Karpas-422 (cell line): ENCODE measurements around the gene ART3. TPM values are rescaled to one million over a fixed set of nuclear protein-coding genes. Genes with fewer than 3 reads are reported as not detected.

Source experiments
- DNase-seq: peaks from one replicate; pipeline ENCODE4 v3.0.0-alpha.2; 2015
- H2AFZ ChIP-seq: fragments of 200-600 bp; sonication (generic); 2 replicates; pipeline ENCODE4 v1.6.1; 2014; ENCODE audit warnings: antibody characterized with exemption, low read length, mixed read lengths
- H3K27ac ChIP-seq: fragments of 200-600 bp; sonication (generic); 2 replicates; pipeline ENCODE4 v1.5.1; 2014; ENCODE audit warnings: mild to moderate bottlenecking, low read length, moderate library complexity
- H3K27me3 ChIP-seq: fragments of 200-600 bp; sonication (generic); 2 replicates; pipeline ENCODE4 v1.6.1; 2014; ENCODE audit warnings: low read length, mixed read lengths
- H3K36me3 ChIP-seq: fragments of 200-600 bp; sonication (generic); 2 replicates; pipeline ENCODE4 v1.6.1; 2014; ENCODE audit warnings: low read length, mixed read lengths; ENCODE audit not compliant: insufficient read depth
- H3K4me1 ChIP-seq: fragments of 200-600 bp; sonication (generic); 2 replicates; pipeline ENCODE4 v1.6.1; 2014; ENCODE audit warnings: mild to moderate bottlenecking, low read length, mixed read lengths
- H3K4me2 ChIP-seq: fragments of 200-600 bp; sonication (generic); 2 replicates; pipeline ENCODE4 v1.6.1; 2014; ENCODE audit warnings: low read length, low read depth, mild to moderate bottlenecking; ENCODE audit not compliant: poor library complexity, severe bottlenecking
- H3K4me3 ChIP-seq: fragments of 200-600 bp; sonication (generic); 2 replicates; pipeline ENCODE4 v1.5.1; 2014; ENCODE audit warnings: mild to moderate bottlenecking, antibody characterized with exemption, low read length, mixed read lengths
- H3K79me2 ChIP-seq: fragments of 200-600 bp; sonication (generic); 2 replicates; pipeline ENCODE4 v1.6.1; 2014; ENCODE audit warnings: mild to moderate bottlenecking, low read length, mixed read lengths
- H3K9ac ChIP-seq: fragments of 200-600 bp; sonication (generic); 2 replicates; pipeline ENCODE4 v1.6.0; 2014; ENCODE audit warnings: low read length
- H3K9me2 ChIP-seq: fragments of 200-600 bp; sonication (generic), shearing (Covaris generic); replicated peaks from 2 replicates; pipeline ENCODE4 v1.6.0; 2014; ENCODE audit warnings: mild to moderate bottlenecking, low read length, moderate library complexity; ENCODE audit not compliant: insufficient read depth
- H3K9me3 ChIP-seq: fragments of 300-700, 200-600 bp; sonication (generic); 2 replicates; pipeline ENCODE4 v1.6.1; 2014; ENCODE audit warnings: low read length, mixed read lengths
- H4K20me1 ChIP-seq: fragments of 200-600 bp; sonication (generic); 2 replicates; pipeline ENCODE4 v1.6.1; 2014; ENCODE audit warnings: mild to moderate bottlenecking, antibody characterized with exemption, low read length, low read depth; ENCODE audit not compliant: insufficient read depth
- total RNA-seq: library from RNA; depleted of rRNA; stranded (reverse); fragments of >200 nt; shearing (Covaris generic); gene quantifications from 2 replicates; pipeline ENCODE4 v1.2.3, GENCODE V29; 2014; ENCODE audit warnings: low replicate concordance

ART3 gene
- total RNA-seq, 1 experiment from 2014 or later: not detected

- H3K27me3 ChIP-seq: no peaks in the 10 kb centered on the region
- no peaks in the 10 kb centered on the region for H3K9me2 ChIP-seq
- H3K79me2 ChIP-seq: no peaks in the 10 kb centered on the region
- H3K9ac ChIP-seq: no peak overlapping the region
- no peak overlapping the region for H3K27ac ChIP-seq
- no peak overlapping the region for H3K4me3 ChIP-seq
- H3K9me3 ChIP-seq: no peaks in the 10 kb centered on the region
- H3K36me3 ChIP-seq: no peaks in the 10 kb centered on the region
- no peak for DNase-seq
- peaks cover 20% of the 10 kb centered on the region for H3K4me1 ChIP-seq
- no peak overlapping the region for H2AFZ ChIP-seq
- H3K4me2 ChIP-seq: no peak overlapping the region
- H4K20me1 ChIP-seq: no peaks in the 10 kb centered on the region
Measured at GRCh38 chr4:76059750-76060149, 14.8 kb upstream of the ART3 start.

- Histone ChIP-seq H3K9ac (no peak overlapping the region), H3K4me2 (no peak overlapping the region), H2AFZ (no peak overlapping the region), H4K20me1 (no peaks in the 10 kb centered on the region), H3K9me2 (no peaks in the 10 kb centered on the region), H3K79me2 (no peaks in the 10 kb centered on the region), H3K4me1 (peaks cover 13% of the 10 kb centered on the region), H3K4me3 (no peak overlapping the region), H3K9me3 (no peaks in the 10 kb centered on the region), H3K36me3 (no peaks in the 10 kb centered on the region), H3K27ac (no peak overlapping the region), H3K27me3 (no peaks in the 10 kb centered on the region)
- no peak for DNase-seq
Measured at GRCh38 chr4:76060506-76060905, 14.0 kb upstream of the ART3 start.

- H3K4me2 ChIP-seq: peak overlapping the region; percentile 32
- no peak overlapping the region for H3K9ac ChIP-seq
- H4K20me1 ChIP-seq: no peaks in the 10 kb centered on the region
- H3K79me2 ChIP-seq: no peaks in the 10 kb centered on the region
- H3K36me3 ChIP-seq: no peaks in the 10 kb centered on the region
- no peaks in the 10 kb centered on the region for H3K27me3 ChIP-seq
- no peak overlapping the region for H3K4me3 ChIP-seq
- no peak for DNase-seq
- peaks cover 8% of the 10 kb centered on the region for H3K4me1 ChIP-seq
- H3K27ac ChIP-seq: no peak overlapping the region
- no peaks in the 10 kb centered on the region for H3K9me2 ChIP-seq
- no peak overlapping the region for H2AFZ ChIP-seq
- H3K9me3 ChIP-seq: no peaks in the 10 kb centered on the region
Measured at GRCh38 chr4:76061421-76061820, 13.1 kb upstream of the ART3 start.

- no peak overlapping the region for H2AFZ ChIP-seq
- DNase-seq: no peak
- peaks cover 8% of the 10 kb centered on the region for H3K4me1 ChIP-seq
- peak overlapping the region; percentile 32 for H3K4me2 ChIP-seq
- H3K27me3 ChIP-seq: no peaks in the 10 kb centered on the region
- H3K9me2 ChIP-seq: no peaks in the 10 kb centered on the region
- H3K79me2 ChIP-seq: no peaks in the 10 kb centered on the region
- no peak overlapping the region for H3K27ac ChIP-seq
- no peak overlapping the region for H3K9ac ChIP-seq
- no peaks in the 10 kb centered on the region for H4K20me1 ChIP-seq
- H3K36me3 ChIP-seq: no peaks in the 10 kb centered on the region
- no peak overlapping the region for H3K4me3 ChIP-seq
- H3K9me3 ChIP-seq: no peaks in the 10 kb centered on the region
Measured at GRCh38 chr4:76061982-76062381, 12.5 kb upstream of the ART3 start.

- Histone ChIP-seq H3K4me3 (no peak overlapping the region), H3K9me2 (no peaks in the 10 kb centered on the region), H3K79me2 (no peaks in the 10 kb centered on the region), H3K36me3 (no peaks in the 10 kb centered on the region), H4K20me1 (no peaks in the 10 kb centered on the region), H3K9me3 (no peaks in the 10 kb centered on the region), H3K4me1 (peaks cover 7% of the 10 kb centered on the region), H3K4me2 (no peak overlapping the region), H3K27me3 (no peaks in the 10 kb centered on the region), H3K27ac (no peak overlapping the region), H3K9ac (no peak overlapping the region), H2AFZ (no peak overlapping the region)
- no peak for DNase-seq
Measured at GRCh38 chr4:76066546-76066945, 8.0 kb upstream of the ART3 start.

DNA sequence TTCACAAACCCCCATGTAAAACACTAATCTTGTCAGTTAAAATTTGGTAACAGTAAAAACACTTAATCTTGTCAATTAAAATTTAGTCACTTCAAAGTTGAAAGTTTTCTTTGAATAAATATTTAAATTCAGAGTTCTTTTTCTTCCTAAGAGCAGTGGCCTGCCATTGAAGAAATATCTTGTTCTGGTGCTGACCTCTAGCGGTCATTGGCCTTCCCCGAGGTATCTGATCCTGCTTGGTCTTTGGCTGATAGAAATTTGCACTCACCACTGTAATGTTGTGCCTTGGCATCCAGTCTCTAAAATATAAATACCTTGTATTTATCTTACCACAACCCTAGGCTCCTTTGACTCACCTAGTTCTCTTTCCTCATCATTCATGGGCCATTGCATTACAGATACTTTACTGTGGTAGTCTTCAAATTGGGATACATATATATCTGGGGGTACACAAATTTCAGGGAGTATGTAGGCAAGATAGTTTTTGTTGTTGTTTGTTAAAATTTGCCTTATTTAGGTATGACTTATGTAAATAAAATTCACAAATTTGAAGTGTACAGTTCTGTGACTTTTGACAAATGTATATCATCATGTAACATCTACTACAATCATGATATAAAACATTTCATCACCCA is 6.7 kb upstream of the ART3 start:
- Histone ChIP-seq H2AFZ (no peak overlapping the region), H3K36me3 (no peaks in the 10 kb centered on the region), H3K9me2 (no peaks in the 10 kb centered on the region), H3K4me1 (no peaks in the 10 kb centered on the region), H3K79me2 (no peaks in the 10 kb centered on the region), H3K27ac (no peak overlapping the region), H3K4me2 (no peak overlapping the region), H4K20me1 (no peaks in the 10 kb centered on the region), H3K9me3 (no peaks in the 10 kb centered on the region), H3K4me3 (no peak overlapping the region), H3K27me3 (no peaks in the 10 kb centered on the region), H3K9ac (no peak overlapping the region)
- peak; percentile 84 for DNase-seq

GRCh38 chr4:76072760-76073159 is 1.7 kb upstream of the ART3 start:
- H3K4me2 ChIP-seq: no peak overlapping the region
- H3K36me3 ChIP-seq: no peaks in the 10 kb centered on the region
- H3K4me3 ChIP-seq: no peak overlapping the region
- no peak overlapping the region for H2AFZ ChIP-seq
- H3K9ac ChIP-seq: no peak overlapping the region
- no peaks in the 10 kb centered on the region for H4K20me1 ChIP-seq
- no peaks in the 10 kb centered on the region for H3K79me2 ChIP-seq
- no peak overlapping the region for H3K27ac ChIP-seq
- H3K9me2 ChIP-seq: no peaks in the 10 kb centered on the region
- H3K9me3 ChIP-seq: no peaks in the 10 kb centered on the region
- no peaks in the 10 kb centered on the region for H3K27me3 ChIP-seq
- no peak for DNase-seq
- no peaks in the 10 kb centered on the region for H3K4me1 ChIP-seq

DNA sequence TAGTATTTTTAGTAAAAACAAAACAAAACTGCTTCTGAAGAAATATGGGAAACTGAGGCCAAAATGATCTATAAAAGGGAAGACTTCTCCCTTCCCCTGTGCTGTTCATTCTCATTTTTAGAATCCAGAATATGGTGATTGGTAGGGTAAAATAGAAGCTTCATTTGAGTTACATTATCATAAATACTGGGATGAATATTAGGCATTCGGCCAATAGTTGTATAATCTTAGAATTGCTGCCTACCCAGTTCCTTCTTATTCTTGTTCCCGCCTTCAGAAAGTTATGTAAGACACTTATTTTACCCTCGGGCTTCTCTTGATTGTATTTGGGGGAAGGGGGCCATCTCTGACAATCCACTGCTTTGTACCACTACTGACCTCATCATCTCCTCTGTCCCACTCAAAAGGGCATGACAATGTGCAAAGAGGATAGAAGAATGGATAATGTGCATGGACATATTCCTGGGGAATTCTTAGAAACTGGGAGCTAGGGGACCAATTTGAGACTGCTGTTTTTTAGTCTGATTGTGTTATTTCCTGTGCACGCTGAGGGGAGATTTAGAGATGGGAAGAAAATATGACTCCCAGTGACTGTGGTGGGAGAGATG is 588 bp downstream of the ART3 start:
- Histone ChIP-seq H4K20me1 (no peaks in the 10 kb centered on the region), H3K4me1 (no peaks in the 10 kb centered on the region), H3K36me3 (no peaks in the 10 kb centered on the region), H3K4me2 (no peak overlapping the region), H3K4me3 (no peak overlapping the region), H3K79me2 (no peaks in the 10 kb centered on the region), H3K9me3 (no peaks in the 10 kb centered on the region), H2AFZ (no peak overlapping the region), H3K27me3 (no peaks in the 10 kb centered on the region), H3K9ac (no peak overlapping the region), H3K9me2 (no peaks in the 10 kb centered on the region), H3K27ac (no peak overlapping the region)
- DNase-seq: no peak
